ENCODE data around the gene DNAI1.

- TF ChIP-seq, protein P1, sequence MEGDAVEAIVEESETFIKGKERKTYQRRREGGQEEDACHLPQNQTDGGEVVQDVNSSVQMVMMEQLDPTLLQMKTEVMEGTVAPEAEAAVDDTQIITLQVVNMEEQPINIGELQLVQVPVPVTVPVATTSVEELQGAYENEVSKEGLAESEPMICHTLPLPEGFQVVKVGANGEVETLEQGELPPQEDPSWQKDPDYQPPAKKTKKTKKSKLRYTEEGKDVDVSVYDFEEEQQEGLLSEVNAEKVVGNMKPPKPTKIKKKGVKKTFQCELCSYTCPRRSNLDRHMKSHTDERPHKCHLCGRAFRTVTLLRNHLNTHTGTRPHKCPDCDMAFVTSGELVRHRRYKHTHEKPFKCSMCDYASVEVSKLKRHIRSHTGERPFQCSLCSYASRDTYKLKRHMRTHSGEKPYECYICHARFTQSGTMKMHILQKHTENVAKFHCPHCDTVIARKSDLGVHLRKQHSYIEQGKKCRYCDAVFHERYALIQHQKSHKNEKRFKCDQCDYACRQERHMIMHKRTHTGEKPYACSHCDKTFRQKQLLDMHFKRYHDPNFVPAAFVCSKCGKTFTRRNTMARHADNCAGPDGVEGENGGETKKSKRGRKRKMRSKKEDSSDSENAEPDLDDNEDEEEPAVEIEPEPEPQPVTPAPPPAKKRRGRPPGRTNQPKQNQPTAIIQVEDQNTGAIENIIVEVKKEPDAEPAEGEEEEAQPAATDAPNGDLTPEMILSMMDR (IDR thresholded peaks at IDR 0.05): no peak
- TF ChIP-seq POLR2A (IDR thresholded peaks at IDR 0.05): no peak
Measured at GRCh38 chr9:34430843-34431437, 27.7 kb upstream of the DNAI1 start.

Measured in esophagus squamous epithelium (tissue), 4 donors.